ENCODE results near the gene RAD51D. TPM values are rescaled to one million over a fixed set of nuclear protein-coding genes. Genes with fewer than 3 reads are reported as not detected.

RAD51D gene
- polyA plus RNA-seq, 1 of the 3 experiments (the other 2 are of a cell fraction) = 11.6 TPM

DNA sequence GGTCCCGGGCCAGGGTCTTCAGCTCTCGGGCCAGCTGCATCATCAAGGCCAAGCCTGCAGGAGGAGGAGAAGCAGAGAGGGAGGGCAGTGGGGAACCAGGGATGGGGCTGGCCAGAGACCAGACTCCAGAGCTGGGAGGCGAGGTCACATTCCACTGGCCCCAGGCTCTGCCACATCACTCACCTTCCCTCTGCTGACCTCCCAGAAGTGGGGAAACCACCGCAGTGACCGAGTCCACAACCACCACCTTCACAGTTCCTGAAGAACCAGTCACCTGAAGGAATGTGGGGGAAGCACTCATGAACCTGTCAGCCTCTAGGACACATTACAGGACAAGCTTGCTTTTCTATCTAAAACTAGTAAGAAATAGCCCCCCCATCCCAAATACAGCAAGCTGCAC is 16.4 kb downstream of the RAD51D start:
- WGBS (ENCODE audit: low lambda C conversion rate) = 84% methylated on average over 5 of the region's 5 CpGs
- H3K36me3 ChIP-seq (replicated peaks in 1 of 2; ENCODE audit: control insufficient read depth in 1 of 2, insufficient read depth in 2 of 2, low read length in 1 of 2) = peaks cover 5 to 30% of the 10 kb centered on the region in 2 experiments
- H2AFZ ChIP-seq (ENCODE audit: low read depth) = no peak overlapping the region
- ChIA-PET POLR2A (no interaction called here), CTCF (interaction anchor here (0.9 to 5.1 kb wide), 5 partner anchors 13 to 683 kb away, joined by 3 to 22 read pairs (median 3); partner anchors contain the start of gene RAD51D)
- no peak overlapping the region for H3K9ac ChIP-seq
- no peaks in the 10 kb centered on the region for H3K27me3 ChIP-seq (ENCODE audit: insufficient read depth)
- no peaks in the 10 kb centered on the region for H3K9me2 ChIP-seq
- no peaks in the 10 kb centered on the region for H3K79me2 ChIP-seq (ENCODE audit: insufficient read depth)
- TF ChIP-seq RXRA (IDR thresholded peaks at IDR 0.05; ENCODE audit: borderline replicate concordance, low read depth) (no peak), ELF1 (IDR thresholded peaks at IDR 0.05) (no peak), TCF12 (IDR thresholded peaks at IDR 0.05) (no peak)
- TF ChIP-seq, protein P1, sequence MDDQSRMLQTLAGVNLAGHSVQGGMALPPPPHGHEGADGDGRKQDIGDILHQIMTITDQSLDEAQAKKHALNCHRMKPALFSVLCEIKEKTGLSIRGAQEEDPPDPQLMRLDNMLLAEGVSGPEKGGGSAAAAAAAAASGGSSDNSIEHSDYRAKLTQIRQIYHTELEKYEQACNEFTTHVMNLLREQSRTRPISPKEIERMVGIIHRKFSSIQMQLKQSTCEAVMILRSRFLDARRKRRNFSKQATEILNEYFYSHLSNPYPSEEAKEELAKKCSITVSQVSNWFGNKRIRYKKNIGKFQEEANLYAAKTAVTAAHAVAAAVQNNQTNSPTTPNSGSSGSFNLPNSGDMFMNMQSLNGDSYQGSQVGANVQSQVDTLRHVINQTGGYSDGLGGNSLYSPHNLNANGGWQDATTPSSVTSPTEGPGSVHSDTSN (IDR thresholded peaks at IDR 0.05) = no peak
- DNase-seq = no peak
- H3K4me3 ChIP-seq (ENCODE audit: low read depth in 2 of 2, low read length in 1 of 2) = no peak overlapping the region
- H3K27ac ChIP-seq (ENCODE audit: low read depth in 2 of 2, low read length in 1 of 2) = no peak overlapping the region
- H3F3A ChIP-seq (replicated peaks; ENCODE audit: insufficient read depth) = no peaks in the 10 kb centered on the region
- no peaks in the 10 kb centered on the region for H3K9me3 ChIP-seq
- H3K4me2 ChIP-seq = no peak overlapping the region
- H3K4me1 ChIP-seq (ENCODE audit: control insufficient read depth in 1 of 2, insufficient read depth in 2 of 2, low read depth in 1 of 2, low read length in 1 of 2) = no peaks in the 10 kb centered on the region
- H4K20me1 ChIP-seq (ENCODE audit: insufficient read depth) = no peaks in the 10 kb centered on the region

DNA sequence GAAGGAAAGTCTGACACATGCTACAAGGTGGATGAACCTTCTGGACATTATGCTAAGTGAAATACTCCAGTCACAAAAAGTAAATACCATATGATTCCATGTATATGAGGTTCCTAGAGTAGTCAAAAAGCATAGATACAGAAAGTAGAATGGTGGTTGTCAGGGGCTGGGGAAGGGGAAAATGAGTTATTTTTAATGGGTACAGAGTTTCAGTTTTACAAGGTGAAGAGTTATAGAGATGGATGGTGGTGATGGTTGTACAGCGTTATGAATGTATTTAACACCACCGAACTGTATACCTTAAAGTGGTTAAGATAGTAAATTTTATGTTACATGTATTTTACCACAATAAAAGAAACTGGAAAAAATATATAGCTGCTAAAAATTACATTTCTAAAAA is 17.9 kb downstream of the RAD51D start:
- TF ChIP-seq SMC3 (IDR thresholded peaks at IDR 0.05; ENCODE audit: low read depth, low read length) = no peak
- TF ChIP-seq FOXJ3 (CRISPR knock-in tag; IDR thresholded peaks at IDR 0.05) = no peak
- TF ChIP-seq, protein P2, sequence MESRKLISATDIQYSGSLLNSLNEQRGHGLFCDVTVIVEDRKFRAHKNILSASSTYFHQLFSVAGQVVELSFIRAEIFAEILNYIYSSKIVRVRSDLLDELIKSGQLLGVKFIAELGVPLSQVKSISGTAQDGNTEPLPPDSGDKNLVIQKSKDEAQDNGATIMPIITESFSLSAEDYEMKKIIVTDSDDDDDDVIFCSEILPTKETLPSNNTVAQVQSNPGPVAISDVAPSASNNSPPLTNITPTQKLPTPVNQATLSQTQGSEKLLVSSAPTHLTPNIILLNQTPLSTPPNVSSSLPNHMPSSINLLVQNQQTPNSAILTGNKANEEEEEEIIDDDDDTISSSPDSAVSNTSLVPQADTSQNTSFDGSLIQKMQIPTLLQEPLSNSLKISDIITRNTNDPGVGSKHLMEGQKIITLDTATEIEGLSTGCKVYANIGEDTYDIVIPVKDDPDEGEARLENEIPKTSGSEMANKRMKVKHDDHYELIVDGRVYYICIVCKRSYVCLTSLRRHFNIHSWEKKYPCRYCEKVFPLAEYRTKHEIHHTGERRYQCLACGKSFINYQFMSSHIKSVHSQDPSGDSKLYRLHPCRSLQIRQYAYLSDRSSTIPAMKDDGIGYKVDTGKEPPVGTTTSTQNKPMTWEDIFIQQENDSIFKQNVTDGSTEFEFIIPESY (IDR thresholded peaks at IDR 0.05; ENCODE audit: borderline replicate concordance, low read depth) = no peak
- no peak for TF ChIP-seq FOXM1 (IDR thresholded peaks at IDR 0.05; ENCODE audit: low read depth)
- no peak for TF ChIP-seq MEF2A (IDR thresholded peaks at IDR 0.05; ENCODE audit: borderline replicate concordance, low read depth)
- TF ChIP-seq RFX5 (IDR thresholded peaks at IDR 0.05; ENCODE audit: low read length) = no peak
- TF ChIP-seq GATA2 (CRISPR knock-in tag; IDR thresholded peaks at IDR 0.05) = no peak
- no peak for TF ChIP-seq NFIC (IDR thresholded peaks at IDR 0.05; ENCODE audit: borderline replicate concordance)
- TF ChIP-seq RXRA (IDR thresholded peaks at IDR 0.05; ENCODE audit: borderline replicate concordance, low read depth) = no peak
- no peak for TF ChIP-seq RCOR1 (IDR thresholded peaks at IDR 0.05; ENCODE audit: low read length)
- TF ChIP-seq, protein P3, sequence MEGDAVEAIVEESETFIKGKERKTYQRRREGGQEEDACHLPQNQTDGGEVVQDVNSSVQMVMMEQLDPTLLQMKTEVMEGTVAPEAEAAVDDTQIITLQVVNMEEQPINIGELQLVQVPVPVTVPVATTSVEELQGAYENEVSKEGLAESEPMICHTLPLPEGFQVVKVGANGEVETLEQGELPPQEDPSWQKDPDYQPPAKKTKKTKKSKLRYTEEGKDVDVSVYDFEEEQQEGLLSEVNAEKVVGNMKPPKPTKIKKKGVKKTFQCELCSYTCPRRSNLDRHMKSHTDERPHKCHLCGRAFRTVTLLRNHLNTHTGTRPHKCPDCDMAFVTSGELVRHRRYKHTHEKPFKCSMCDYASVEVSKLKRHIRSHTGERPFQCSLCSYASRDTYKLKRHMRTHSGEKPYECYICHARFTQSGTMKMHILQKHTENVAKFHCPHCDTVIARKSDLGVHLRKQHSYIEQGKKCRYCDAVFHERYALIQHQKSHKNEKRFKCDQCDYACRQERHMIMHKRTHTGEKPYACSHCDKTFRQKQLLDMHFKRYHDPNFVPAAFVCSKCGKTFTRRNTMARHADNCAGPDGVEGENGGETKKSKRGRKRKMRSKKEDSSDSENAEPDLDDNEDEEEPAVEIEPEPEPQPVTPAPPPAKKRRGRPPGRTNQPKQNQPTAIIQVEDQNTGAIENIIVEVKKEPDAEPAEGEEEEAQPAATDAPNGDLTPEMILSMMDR (IDR thresholded peaks at IDR 0.05) = no peak
- TF ChIP-seq TAF1 (IDR thresholded peaks at IDR 0.05; ENCODE audit: borderline replicate concordance, low read depth, low read length) = no peak
- TF ChIP-seq, protein P4, sequence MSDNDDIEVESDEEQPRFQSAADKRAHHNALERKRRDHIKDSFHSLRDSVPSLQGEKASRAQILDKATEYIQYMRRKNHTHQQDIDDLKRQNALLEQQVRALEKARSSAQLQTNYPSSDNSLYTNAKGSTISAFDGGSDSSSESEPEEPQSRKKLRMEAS (IDR thresholded peaks at IDR 0.05; ENCODE audit: low read depth) = no peak
- no peak for TF ChIP-seq POLR2AphosphoS5 (IDR thresholded peaks at IDR 0.05; ENCODE audit: low read depth, low read length)
- TF ChIP-seq NRF1 (IDR thresholded peaks at IDR 0.05; ENCODE audit: low read depth, low read length) = no peak
- TF ChIP-seq YY1 (IDR thresholded peaks at IDR 0.05; ENCODE audit: low read depth) = no peak
- Histone ChIP-seq H3F3A (replicated peaks; ENCODE audit: insufficient read depth) (no peaks in the 10 kb centered on the region), H3K4me2 (no peak overlapping the region), H3K4me3 (ENCODE audit: low read depth in 2 of 2, low read length in 1 of 2) (no peak overlapping the region), H3K27ac (ENCODE audit: low read depth in 2 of 2, low read length in 1 of 2) (no peak overlapping the region), H3K27me3 (ENCODE audit: insufficient read depth) (no peaks in the 10 kb centered on the region), H4K20me1 (ENCODE audit: insufficient read depth) (no peaks in the 10 kb centered on the region), H3K79me2 (ENCODE audit: insufficient read depth) (no peaks in the 10 kb centered on the region), H2AFZ (ENCODE audit: low read depth) (no peak overlapping the region), H3K4me1 (ENCODE audit: control insufficient read depth in 1 of 2, insufficient read depth in 2 of 2, low read depth in 1 of 2, low read length in 1 of 2) (no peaks in the 10 kb centered on the region), H3K9ac (no peak overlapping the region), H3K9me3 (no peaks in the 10 kb centered on the region), H3K9me2 (no peaks in the 10 kb centered on the region), H3K36me3 (replicated peaks in 1 of 2; ENCODE audit: control insufficient read depth in 1 of 2, insufficient read depth in 2 of 2, low read length in 1 of 2) (peaks cover 5 to 30% of the 10 kb centered on the region in 2 experiments)
- POLR2A ChIA-PET = no interaction called here
- WGBS (ENCODE audit: low lambda C conversion rate) = 100% methylated on average over 2 of the region's 2 CpGs
- DNase-seq = no peak
- CTCF ChIA-PET = interaction anchor here (5.1 kb wide), 1 partner anchor 12 kb away, joined by 22 read pairs; no protein-coding TSS in a partner anchor
